SH-SY5Y (cell line): ENCODE data around the gene GPR55.

Source experiments
- GATA2 ChIP-seq: IDR thresholded peaks from 2 replicates; pipeline ENCODE4 v1.6.1; 2011; ENCODE audit warnings: mild to moderate bottlenecking, low read depth, low read length
- GATA3 ChIP-seq: IDR thresholded peaks from 2 replicates; pipeline ENCODE4 v1.6.1; 2011; ENCODE audit warnings: low read depth, mild to moderate bottlenecking, low read length, moderate library complexity

DNA sequence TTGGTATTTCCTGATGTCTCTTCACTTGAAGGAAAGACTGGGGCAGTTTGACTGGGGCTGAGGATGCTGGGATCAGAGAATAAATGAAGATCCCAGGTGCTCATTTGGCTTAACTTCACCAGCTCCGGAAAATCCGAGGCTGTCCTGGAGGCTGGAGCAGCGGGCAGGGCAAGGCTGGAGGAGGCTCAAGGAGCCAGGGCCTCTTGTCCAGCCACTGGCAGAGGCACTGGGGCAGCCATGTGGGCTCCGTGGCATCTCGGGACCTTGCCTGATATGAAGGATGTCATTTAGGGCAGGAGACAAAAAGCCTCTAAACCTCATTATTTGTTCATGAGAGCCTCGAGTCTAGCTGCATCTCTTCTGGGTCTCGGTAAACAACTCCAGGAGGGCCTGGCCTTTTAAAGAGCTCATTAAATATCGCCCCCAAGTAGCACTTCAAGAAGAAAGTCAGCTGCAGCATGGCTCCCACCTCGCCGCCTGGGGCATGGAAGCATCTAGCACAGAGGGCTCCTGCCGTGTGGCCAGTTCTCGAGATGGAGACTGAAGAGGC lies 13.5 kb upstream of the GPR55 start:
- TF ChIP-seq GATA3 = no peak
- no peak for TF ChIP-seq GATA2
